ENCODE measurements around the gene HIPK2.

- TF ChIP-seq EZH2 (IDR thresholded peaks at IDR 0.05; ENCODE audit: borderline replicate concordance, low read depth, low read length, severe bottlenecking) (no peak), JUN (IDR thresholded peaks at IDR 0.05; ENCODE audit: borderline replicate concordance, insufficient read depth, insufficient read length, low read depth) (no peak), POLR2A (IDR thresholded peaks at IDR 0.05; ENCODE audit: low read depth, low read length) (no peak), MYC (IDR thresholded peaks at IDR 0.05; ENCODE audit: low read depth, low read length) (no peak), FOS (IDR thresholded peaks at IDR 0.05; ENCODE audit: borderline replicate concordance, insufficient read depth, low read length) (no peak)
- TF ChIP-seq, protein P1, sequence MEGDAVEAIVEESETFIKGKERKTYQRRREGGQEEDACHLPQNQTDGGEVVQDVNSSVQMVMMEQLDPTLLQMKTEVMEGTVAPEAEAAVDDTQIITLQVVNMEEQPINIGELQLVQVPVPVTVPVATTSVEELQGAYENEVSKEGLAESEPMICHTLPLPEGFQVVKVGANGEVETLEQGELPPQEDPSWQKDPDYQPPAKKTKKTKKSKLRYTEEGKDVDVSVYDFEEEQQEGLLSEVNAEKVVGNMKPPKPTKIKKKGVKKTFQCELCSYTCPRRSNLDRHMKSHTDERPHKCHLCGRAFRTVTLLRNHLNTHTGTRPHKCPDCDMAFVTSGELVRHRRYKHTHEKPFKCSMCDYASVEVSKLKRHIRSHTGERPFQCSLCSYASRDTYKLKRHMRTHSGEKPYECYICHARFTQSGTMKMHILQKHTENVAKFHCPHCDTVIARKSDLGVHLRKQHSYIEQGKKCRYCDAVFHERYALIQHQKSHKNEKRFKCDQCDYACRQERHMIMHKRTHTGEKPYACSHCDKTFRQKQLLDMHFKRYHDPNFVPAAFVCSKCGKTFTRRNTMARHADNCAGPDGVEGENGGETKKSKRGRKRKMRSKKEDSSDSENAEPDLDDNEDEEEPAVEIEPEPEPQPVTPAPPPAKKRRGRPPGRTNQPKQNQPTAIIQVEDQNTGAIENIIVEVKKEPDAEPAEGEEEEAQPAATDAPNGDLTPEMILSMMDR (IDR thresholded peaks at IDR 0.05; ENCODE audit: extremely low read depth in 1 of 2, insufficient read depth in 1 of 2, low read depth in 1 of 2, low read length in 2 of 2): no peak
- TF ChIP-seq, protein P2, sequence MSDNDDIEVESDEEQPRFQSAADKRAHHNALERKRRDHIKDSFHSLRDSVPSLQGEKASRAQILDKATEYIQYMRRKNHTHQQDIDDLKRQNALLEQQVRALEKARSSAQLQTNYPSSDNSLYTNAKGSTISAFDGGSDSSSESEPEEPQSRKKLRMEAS (IDR thresholded peaks at IDR 0.05; ENCODE audit: insufficient read depth, insufficient read length): no peak
Measured at GRCh38 chr7:139798892-139799291, 21.1 kb upstream of the HIPK2 start.

Measured in endothelial cell of umbilical vein (primary cell).